Measurements from ENCODE around the gene FCGBP.
"Not testable (repeated sequence)": the region's sequence is repeated elsewhere in the genome, so short reads cannot be mapped to it uniquely, and the experiment has no call there.

FCGBP gene

GRCh38 chr19:39890755-39891551 lies 43.5 kb downstream of the FCGBP start:
- no peak for DNase-seq (ENCODE audit: low read depth, low spot score)

GRCh38 chr19:39889872-39890754 lies 44.3 kb downstream of the FCGBP start:
- not testable (repeated sequence) for DNase-seq (ENCODE audit: low read depth, low spot score)

- DNase-seq (ENCODE audit: low read depth, low spot score), result not testable (repeated sequence)
Observed at GRCh38 chr19:39887456-39887951, 46.9 kb downstream of the FCGBP start.

- not testable (repeated sequence) for DNase-seq (ENCODE audit: low read depth, low spot score)
Observed at GRCh38 chr19:39885821-39886554, 48.4 kb downstream of the FCGBP start.

- not testable (repeated sequence) for DNase-seq (ENCODE audit: low read depth, low spot score)
Observed at GRCh38 chr19:39884721-39885120, 49.7 kb downstream of the FCGBP start.

Measured in ELF-1 (cell line).